Ishikawa (cell line): ENCODE measurements around the gene PHF2.

Experiments used
- CEBPB ChIP-seq: IDR thresholded peaks from 2 replicates; pipeline ENCODE4 v1.6.1; 2012
- EGR1 ChIP-seq: IDR thresholded peaks from 2 replicates; pipeline ENCODE4 v1.6.1; 2012
- EP300 ChIP-seq: IDR thresholded peaks from 2 replicates; pipeline ENCODE4 v1.6.1; 2012; ENCODE audit warnings: borderline replicate concordance
- FOXM1 ChIP-seq: IDR thresholded peaks from 2 replicates; pipeline ENCODE4 v1.6.1; 2012; ENCODE audit warnings: low read depth, borderline replicate concordance
- NFIC ChIP-seq: IDR thresholded peaks from 2 replicates; pipeline ENCODE4 v1.6.1; 2012
- RAD21 ChIP-seq: IDR thresholded peaks from 2 replicates; pipeline ENCODE4 v1.6.1; 2012; ENCODE audit warnings: low read depth
- REST ChIP-seq: IDR thresholded peaks from 2 replicates; pipeline ENCODE4 v1.6.1; 2012; ENCODE audit warnings: low read depth, mild to moderate bottlenecking
- TAF1 ChIP-seq: IDR thresholded peaks from 2 replicates; pipeline ENCODE4 v1.6.1; 2012; ENCODE audit warnings: low read depth, mild to moderate bottlenecking
- TCF12 ChIP-seq: IDR thresholded peaks from 2 replicates; pipeline ENCODE4 v1.6.1; 2012; ENCODE audit warnings: low read depth
- TEAD4 ChIP-seq: IDR thresholded peaks from 2 replicates; pipeline ENCODE4 v1.6.1; 2012
- YY1 ChIP-seq: IDR thresholded peaks from 2 replicates; pipeline ENCODE4 v1.6.1; 2012; ENCODE audit warnings: low read depth
- ZBTB7A ChIP-seq: IDR thresholded peaks from 2 replicates; pipeline ENCODE4 v1.6.1; 2012; ENCODE audit warnings: low read depth
- TF ChIP-seq, protein P1 (sequence below): IDR thresholded peaks from 2 replicates; pipeline ENCODE4 v1.6.1; 2012
- TF ChIP-seq, protein P2 (sequence below): IDR thresholded peaks from 2 replicates; pipeline ENCODE4 v1.6.1; 2012

- no peak for TF ChIP-seq NFIC
- TF ChIP-seq, protein P1, sequence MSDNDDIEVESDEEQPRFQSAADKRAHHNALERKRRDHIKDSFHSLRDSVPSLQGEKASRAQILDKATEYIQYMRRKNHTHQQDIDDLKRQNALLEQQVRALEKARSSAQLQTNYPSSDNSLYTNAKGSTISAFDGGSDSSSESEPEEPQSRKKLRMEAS = no peak
- TF ChIP-seq EP300 = no peak
- TF ChIP-seq RAD21 = no peak
- TF ChIP-seq EGR1 = no peak
- TF ChIP-seq ZBTB7A = no peak
- TF ChIP-seq CEBPB = no peak
- TF ChIP-seq TAF1 = no peak
- no peak for TF ChIP-seq REST
- no peak for TF ChIP-seq YY1
- no peak for TF ChIP-seq FOXM1
- TF ChIP-seq TCF12 = no peak
- no peak; the same call in 1 of the 2 replicates for TF ChIP-seq TEAD4
- TF ChIP-seq, protein P2, sequence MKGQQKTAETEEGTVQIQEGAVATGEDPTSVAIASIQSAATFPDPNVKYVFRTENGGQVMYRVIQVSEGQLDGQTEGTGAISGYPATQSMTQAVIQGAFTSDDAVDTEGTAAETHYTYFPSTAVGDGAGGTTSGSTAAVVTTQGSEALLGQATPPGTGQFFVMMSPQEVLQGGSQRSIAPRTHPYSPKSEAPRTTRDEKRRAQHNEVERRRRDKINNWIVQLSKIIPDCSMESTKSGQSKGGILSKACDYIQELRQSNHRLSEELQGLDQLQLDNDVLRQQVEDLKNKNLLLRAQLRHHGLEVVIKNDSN = no peak
These were observed 22.4 kb downstream of the PHF2 start for GRCh38 chr9:93598647-93599241.
